ENCODE measurements around the gene PIGP. TPM values are rescaled to one million over a fixed set of nuclear protein-coding genes. Genes with fewer than 3 reads are reported as not detected.

Gene PIGP
- total and polyA plus RNA-seq, 9 of the 15 experiments (the other 6 are each of a cell fraction or from before 2014, with no cell fraction given), result 18.3 to 122 (median 35.6) TPM

DNA sequence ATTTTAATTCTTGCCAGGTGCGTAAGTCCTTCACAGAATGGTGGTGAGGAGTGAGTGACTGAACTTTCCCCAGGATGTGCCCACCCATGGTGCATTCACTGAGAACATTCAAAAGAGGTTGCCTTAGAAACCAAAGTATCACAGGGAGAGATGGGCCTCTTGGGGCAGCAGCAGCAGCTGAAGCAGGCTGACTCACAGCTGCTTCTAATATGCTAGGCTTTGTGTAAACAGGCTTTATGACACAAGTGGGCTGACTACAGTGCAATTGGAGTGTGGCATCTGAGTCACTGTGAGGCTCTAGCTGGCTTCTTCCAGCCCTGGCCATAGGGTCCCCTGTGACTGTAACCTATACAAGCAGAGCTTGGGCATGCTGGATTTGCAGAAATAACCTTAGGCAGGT, 12.6 kb downstream of the PIGP start (continued):
- TF ChIP-seq RAD21 (CRISPR knock-in tag; conservative IDR thresholded peaks at IDR 0.05 in 1 of 2, IDR thresholded peaks at IDR 0.05 in 1 of 2) (no peak), CBFA2T2 (conservative IDR thresholded peaks at IDR 0.05) (no peak), JUN (IDR thresholded peaks at IDR 0.05; ENCODE audit: borderline replicate concordance, low read depth, low read length) (peak; percentile 86), JUN (CRISPR knock-in tag; IDR thresholded peaks at IDR 0.05; ENCODE audit: borderline replicate concordance) (no peak), ARID1B (IDR thresholded peaks at IDR 0.05) (peak; percentile 23; the same call in 1 of the 2 replicates), ZNF445 (CRISPR knock-in tag; IDR thresholded peaks at IDR 0.05; ENCODE audit: low read depth) (no peak), FOXK2 (conservative IDR thresholded peaks at IDR 0.05 in 1 of 2, IDR thresholded peaks at IDR 0.05 in 1 of 2; ENCODE audit: low read depth in 2 of 2) (peak; percentile 69 to 84; a peak in 3 of 4 replicates), ELF2 (CRISPR knock-in tag; IDR thresholded peaks at IDR 0.05) (no peak), MYNN (IDR thresholded peaks at IDR 0.05) (no peak), MYNN (CRISPR knock-in tag; IDR thresholded peaks at IDR 0.05) (no peak), FOSL1 (tag; conservative IDR thresholded peaks at IDR 0.05) (peak; percentile 93)
- TF ChIP-seq, protein P1, sequence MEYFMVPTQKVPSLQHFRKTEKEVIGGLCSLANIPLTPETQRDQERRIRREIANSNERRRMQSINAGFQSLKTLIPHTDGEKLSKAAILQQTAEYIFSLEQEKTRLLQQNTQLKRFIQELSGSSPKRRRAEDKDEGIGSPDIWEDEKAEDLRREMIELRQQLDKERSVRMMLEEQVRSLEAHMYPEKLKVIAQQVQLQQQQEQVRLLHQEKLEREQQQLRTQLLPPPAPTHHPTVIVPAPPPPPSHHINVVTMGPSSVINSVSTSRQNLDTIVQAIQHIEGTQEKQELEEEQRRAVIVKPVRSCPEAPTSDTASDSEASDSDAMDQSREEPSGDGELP (CRISPR knock-in tag; IDR thresholded peaks at IDR 0.05; ENCODE audit: borderline replicate concordance), result peak; percentile 43; the same call in 1 of the 2 replicates
- TF ChIP-seq, protein P2, sequence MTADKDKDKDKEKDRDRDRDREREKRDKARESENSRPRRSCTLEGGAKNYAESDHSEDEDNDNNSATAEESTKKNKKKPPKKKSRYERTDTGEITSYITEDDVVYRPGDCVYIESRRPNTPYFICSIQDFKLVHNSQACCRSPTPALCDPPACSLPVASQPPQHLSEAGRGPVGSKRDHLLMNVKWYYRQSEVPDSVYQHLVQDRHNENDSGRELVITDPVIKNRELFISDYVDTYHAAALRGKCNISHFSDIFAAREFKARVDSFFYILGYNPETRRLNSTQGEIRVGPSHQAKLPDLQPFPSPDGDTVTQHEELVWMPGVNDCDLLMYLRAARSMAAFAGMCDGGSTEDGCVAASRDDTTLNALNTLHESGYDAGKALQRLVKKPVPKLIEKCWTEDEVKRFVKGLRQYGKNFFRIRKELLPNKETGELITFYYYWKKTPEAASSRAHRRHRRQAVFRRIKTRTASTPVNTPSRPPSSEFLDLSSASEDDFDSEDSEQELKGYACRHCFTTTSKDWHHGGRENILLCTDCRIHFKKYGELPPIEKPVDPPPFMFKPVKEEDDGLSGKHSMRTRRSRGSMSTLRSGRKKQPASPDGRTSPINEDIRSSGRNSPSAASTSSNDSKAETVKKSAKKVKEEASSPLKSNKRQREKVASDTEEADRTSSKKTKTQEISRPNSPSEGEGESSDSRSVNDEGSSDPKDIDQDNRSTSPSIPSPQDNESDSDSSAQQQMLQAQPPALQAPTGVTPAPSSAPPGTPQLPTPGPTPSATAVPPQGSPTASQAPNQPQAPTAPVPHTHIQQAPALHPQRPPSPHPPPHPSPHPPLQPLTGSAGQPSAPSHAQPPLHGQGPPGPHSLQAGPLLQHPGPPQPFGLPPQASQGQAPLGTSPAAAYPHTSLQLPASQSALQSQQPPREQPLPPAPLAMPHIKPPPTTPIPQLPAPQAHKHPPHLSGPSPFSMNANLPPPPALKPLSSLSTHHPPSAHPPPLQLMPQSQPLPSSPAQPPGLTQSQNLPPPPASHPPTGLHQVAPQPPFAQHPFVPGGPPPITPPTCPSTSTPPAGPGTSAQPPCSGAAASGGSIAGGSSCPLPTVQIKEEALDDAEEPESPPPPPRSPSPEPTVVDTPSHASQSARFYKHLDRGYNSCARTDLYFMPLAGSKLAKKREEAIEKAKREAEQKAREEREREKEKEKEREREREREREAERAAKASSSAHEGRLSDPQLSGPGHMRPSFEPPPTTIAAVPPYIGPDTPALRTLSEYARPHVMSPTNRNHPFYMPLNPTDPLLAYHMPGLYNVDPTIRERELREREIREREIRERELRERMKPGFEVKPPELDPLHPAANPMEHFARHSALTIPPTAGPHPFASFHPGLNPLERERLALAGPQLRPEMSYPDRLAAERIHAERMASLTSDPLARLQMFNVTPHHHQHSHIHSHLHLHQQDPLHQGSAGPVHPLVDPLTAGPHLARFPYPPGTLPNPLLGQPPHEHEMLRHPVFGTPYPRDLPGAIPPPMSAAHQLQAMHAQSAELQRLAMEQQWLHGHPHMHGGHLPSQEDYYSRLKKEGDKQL (CRISPR knock-in tag; IDR thresholded peaks at IDR 0.05; ENCODE audit: borderline replicate concordance), result no peak
- TF ChIP-seq, protein P3, sequence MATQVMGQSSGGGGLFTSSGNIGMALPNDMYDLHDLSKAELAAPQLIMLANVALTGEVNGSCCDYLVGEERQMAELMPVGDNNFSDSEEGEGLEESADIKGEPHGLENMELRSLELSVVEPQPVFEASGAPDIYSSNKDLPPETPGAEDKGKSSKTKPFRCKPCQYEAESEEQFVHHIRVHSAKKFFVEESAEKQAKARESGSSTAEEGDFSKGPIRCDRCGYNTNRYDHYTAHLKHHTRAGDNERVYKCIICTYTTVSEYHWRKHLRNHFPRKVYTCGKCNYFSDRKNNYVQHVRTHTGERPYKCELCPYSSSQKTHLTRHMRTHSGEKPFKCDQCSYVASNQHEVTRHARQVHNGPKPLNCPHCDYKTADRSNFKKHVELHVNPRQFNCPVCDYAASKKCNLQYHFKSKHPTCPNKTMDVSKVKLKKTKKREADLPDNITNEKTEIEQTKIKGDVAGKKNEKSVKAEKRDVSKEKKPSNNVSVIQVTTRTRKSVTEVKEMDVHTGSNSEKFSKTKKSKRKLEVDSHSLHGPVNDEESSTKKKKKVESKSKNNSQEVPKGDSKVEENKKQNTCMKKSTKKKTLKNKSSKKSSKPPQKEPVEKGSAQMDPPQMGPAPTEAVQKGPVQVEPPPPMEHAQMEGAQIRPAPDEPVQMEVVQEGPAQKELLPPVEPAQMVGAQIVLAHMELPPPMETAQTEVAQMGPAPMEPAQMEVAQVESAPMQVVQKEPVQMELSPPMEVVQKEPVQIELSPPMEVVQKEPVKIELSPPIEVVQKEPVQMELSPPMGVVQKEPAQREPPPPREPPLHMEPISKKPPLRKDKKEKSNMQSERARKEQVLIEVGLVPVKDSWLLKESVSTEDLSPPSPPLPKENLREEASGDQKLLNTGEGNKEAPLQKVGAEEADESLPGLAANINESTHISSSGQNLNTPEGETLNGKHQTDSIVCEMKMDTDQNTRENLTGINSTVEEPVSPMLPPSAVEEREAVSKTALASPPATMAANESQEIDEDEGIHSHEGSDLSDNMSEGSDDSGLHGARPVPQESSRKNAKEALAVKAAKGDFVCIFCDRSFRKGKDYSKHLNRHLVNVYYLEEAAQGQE (IDR thresholded peaks at IDR 0.05; ENCODE audit: borderline replicate concordance), result peak; percentile 49
- TF ChIP-seq, protein P3 (CRISPR knock-in tag; IDR thresholded peaks at IDR 0.05; ENCODE audit: low read depth), result no peak

Measured in K562 (cell line).